Epithelial cell of proximal tubule (primary cell): Measurements from ENCODE around the gene ALX4. TPM values are rescaled to one million over a fixed set of nuclear protein-coding genes. Genes with fewer than 3 reads are reported as not detected.

Experiments
- DNase-seq: peaks from one replicate; pipeline ENCODE4 v3.0.0-alpha.2; 2011; ENCODE audit warnings: low read depth
- H3K4me3 ChIP-seq: 2 replicates; pipeline ENCODE4 v1.5.1; 2011; ENCODE audit warnings: low read depth, mild to moderate bottlenecking, low read length
- total RNA-seq: library from RNA; depleted of rRNA; stranded (reverse); fragments of >200 nt; gene quantifications from 2 replicates; pipeline ENCODE4 v1.2.3, GENCODE V29; 2015
- TF ChIP-seq, protein P1 (sequence below): conservative IDR thresholded peaks from 2 replicates; pipeline ENCODE4 v1.5.1; 2012; ENCODE audit warnings: low read depth, mild to moderate bottlenecking, low read length

The ALX4 gene
- total RNA-seq, 1 donor from 2014 or later: not detected

DNA sequence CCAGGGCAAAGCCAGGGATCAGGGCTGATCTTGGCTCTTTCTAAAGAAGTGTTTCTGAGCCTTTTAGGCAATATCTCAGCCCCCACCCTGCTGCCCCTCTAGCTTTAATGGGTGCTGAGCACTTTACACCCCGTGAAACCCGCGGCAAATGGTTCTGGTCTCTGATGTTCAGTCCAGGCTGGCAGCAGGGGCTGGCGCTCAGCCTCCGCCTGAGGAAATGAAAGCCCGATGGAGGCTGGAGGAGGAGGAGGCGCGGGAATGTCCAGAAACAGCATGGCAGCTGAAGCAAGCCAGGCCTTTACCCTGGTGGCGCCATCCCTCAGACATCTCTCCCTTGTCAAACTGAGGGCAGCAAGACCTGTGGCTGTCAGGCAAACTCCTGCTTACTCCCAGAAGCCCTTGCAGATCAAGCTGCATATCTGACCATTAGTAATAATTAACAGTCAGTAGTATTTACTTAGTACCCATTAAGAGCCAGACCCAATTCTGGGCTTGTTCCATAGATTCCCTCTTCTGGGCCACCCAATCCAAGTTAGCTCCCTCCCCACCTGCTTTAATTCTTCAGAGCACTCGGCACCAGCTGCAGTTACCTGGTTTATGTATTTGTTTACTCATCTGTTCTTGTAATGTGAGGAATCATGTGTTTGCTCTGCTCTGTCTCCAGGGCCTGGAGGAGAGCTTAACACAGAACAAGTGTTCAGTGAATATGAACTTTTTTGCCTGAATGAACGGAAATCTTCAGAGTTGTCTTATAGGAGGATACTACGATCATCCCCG lies 15.0 kb upstream of the ALX4 start:
- TF ChIP-seq, protein P1, sequence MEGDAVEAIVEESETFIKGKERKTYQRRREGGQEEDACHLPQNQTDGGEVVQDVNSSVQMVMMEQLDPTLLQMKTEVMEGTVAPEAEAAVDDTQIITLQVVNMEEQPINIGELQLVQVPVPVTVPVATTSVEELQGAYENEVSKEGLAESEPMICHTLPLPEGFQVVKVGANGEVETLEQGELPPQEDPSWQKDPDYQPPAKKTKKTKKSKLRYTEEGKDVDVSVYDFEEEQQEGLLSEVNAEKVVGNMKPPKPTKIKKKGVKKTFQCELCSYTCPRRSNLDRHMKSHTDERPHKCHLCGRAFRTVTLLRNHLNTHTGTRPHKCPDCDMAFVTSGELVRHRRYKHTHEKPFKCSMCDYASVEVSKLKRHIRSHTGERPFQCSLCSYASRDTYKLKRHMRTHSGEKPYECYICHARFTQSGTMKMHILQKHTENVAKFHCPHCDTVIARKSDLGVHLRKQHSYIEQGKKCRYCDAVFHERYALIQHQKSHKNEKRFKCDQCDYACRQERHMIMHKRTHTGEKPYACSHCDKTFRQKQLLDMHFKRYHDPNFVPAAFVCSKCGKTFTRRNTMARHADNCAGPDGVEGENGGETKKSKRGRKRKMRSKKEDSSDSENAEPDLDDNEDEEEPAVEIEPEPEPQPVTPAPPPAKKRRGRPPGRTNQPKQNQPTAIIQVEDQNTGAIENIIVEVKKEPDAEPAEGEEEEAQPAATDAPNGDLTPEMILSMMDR: no peak
- no peak for DNase-seq

GRCh38 chr11:44324222-44324621 lies 14.3 kb upstream of the ALX4 start:
- TF ChIP-seq, protein P1: no peak
- no peak overlapping the region for H3K4me3 ChIP-seq
- no peak for DNase-seq

More for the DNA sequence above, 15.0 kb upstream of the ALX4 start:
- no peak overlapping the region for H3K4me3 ChIP-seq

DNA sequence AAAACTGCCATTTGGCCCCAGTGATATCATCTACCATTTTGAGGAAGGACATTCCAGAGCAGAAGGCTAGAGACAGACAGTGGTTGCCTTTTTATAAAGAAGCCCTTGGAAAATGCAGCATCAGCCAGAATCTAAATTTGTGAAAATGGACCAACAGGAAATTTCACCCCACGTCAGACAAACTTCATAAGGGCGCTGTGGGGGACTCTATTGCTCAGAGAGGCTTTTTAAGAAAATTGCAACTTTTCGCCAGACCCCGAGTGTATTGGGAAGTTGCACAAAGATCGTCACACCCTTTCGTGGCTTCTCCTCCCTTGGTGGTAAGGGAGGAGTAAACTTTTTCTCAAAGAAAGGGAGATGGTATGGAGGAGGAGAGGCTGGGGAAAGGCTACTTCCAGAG lies 12.3 kb upstream of the ALX4 start:
- TF ChIP-seq, protein P1: no peak
- no peak for DNase-seq
- no peak overlapping the region for H3K4me3 ChIP-seq

DNA sequence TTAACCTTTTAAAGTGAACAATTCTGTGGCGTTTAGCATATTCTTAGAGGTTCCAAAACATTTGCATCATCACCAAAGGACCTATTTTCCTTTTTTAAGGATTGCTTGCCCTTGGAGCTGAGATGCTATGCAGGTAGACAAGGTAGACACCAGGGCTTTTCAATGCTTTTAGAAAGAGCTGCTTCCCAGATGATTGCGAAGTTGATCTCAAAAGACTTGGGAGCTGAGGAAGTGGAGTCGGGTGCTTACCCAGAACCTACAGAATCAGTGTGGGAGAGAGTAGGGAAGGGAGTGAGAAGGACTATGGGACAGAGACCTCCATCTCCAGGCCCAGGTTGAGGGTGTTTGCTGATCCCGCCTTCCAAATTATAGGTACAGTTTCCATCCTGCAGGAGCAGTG lies 11.1 kb upstream of the ALX4 start:
- TF ChIP-seq, protein P1: no peak
- H3K4me3 ChIP-seq: no peak overlapping the region
- DNase-seq: no peak

DNA sequence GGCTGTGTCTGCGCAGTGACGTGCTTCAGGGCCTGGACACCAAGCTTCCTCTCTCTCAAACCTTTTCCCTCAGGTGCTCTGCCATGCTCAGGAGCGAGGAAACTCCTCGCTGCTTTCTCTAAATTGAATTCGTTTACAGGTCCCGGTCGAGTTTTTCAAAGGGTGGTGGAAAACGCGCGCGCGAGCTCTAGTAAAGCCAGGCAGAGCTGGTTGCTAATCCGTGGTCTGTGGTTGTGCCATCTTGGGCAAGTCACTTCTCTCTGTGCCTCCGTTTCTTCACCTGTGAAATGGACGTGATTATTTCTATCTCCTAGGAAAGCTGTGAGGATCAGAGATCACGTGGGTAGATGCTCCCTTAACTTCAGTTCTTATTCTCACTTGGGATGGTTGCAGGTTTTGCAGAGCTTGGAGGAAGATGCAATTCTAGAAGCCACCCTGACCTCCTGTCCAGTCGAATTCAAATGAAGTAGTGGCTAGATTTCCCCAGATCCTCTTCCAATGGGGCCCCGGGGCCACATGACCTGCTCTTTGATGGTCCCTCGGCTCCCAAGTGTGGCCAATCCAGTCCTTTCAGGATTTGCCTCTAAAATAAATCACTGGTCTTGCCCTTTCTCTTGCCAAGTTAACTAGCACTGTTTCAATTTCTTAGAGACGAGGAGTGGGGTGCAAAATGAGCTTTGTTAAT lies 10.5 kb upstream of the ALX4 start:
- no peak overlapping the region for H3K4me3 ChIP-seq
- TF ChIP-seq, protein P1: no peak
- DNase-seq: no peak

GRCh38 chr11:44319552-44320288 lies 9.8 kb upstream of the ALX4 start:
- no peak for DNase-seq
- H3K4me3 ChIP-seq: no peak overlapping the region
- TF ChIP-seq, protein P1: no peak
